GM19328 (cell line): ENCODE results near the gene C6orf89.

Experiments
- ATAC-seq: cut with Tn5 transposase; IDR thresholded peaks from one replicate; pipeline ENCODE4 v1.9.1; 2021; ENCODE audit warnings: mild to moderate bottlenecking, moderate library complexity; ENCODE audit not compliant: unreplicated experiment

Gene C6orf89

GRCh38 chr6:36852481-36853147 lies 33.1 kb upstream of the C6orf89 start:
- no peak for ATAC-seq

- ATAC-seq = no peak
Measured at GRCh38 chr6:36853325-36853724, 32.4 kb upstream of the C6orf89 start.

GRCh38 chr6:36855750-36856149 lies 30.0 kb upstream of the C6orf89 start:
- ATAC-seq = no peak

- ATAC-seq = no peak
Measured at GRCh38 chr6:36856277-36856676, 29.5 kb upstream of the C6orf89 start.

DNA sequence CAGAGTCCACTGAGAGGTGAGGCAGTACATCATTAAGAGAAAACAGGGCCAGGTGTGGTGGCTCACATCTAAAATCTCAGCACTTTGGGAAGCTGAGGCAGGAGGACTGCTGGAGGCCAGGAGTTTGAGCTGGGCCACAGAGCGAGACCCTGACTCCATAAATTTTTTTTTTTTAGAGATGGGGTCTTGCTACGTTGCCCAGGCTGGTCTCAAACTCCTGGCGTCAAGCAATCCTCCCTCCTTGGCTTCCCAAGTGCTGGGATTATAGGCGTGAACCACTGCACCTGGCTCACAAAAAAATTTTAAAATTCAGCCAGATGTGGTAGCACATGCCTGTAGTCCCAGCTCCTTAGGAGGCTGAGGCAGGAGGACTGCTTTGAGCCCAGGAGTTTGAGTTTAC lies 28.4 kb upstream of the C6orf89 start:
- no peak for ATAC-seq

DNA sequence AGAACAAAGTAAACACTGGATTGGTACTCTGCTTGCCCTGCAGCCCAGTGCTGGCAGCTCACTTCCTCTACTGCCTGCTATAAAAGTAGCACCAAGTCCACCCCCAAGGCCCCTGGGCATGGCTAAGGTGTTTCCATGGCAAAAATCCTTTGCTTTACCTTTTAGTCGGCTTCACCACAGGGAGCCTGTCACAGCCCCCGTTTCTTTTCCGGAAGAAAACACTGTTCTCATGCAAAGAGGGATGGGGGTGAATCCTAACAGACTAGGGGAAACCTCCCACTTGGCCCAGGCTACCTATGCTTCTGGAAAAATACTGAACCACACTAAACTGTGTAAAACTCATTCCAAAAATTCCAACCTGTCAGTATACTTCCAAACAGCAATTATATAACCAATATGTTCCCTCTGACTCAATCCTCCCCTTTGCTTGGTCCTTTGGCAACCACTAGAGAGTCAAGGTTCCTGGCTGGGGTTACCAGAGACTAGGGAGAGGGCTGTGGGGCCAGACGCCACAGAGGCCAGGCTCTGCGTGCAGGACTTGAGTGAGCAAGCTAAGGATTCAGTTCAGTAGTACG lies 27.3 kb upstream of the C6orf89 start:
- no peak for ATAC-seq

DNA sequence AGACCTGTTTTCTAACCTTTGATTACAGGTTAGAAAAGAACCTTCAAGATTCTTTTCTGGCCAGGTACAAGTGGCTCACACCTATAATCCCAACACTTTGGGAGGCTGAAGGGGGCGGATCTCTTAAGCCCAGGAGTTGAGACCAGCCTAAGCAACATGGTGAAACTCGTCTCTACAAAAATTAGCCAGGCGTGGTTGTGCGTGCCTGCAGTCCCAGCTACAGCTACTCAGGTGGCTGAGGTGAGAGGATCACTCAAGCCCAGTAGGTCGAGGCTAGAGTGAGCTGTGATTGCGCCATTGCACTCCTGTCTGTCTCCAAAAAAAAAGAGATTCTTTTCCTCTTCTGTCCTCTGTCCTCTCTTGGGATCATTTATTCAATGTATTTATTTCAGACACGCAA lies 25.6 kb upstream of the C6orf89 start:
- no peak for ATAC-seq

DNA sequence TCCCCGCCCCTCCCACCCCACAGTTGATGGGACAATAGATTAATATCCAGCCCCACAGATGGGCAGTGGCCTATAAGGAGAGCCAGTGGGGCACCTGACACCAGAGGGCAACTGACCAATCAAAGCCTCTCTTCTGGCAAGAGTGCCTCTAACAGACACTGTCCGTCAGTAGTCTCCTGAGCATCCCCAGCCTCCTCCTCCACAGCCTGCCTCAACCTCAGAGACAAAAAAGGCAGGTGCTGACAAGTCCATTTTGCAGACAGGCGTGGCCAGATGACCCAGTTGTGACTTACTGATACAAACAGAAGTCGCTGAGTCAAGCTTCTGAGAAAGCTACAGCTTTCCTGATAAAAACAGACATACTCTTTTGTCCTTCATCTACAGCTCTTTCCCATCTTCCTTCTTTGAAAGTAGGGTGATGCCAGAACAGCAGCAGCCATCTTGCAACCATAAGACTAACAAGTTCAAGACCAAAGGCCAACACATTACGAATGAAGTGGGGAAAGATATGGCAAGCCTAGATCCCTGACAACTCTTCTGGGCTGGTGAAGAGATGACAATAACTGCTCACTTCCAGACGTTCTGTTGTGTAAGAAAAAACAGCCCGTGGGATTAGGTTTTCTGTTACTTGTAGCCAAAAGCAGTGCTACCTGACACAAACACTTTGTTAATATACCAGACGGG lies 23.4 kb upstream of the C6orf89 start:
- no peak for ATAC-seq

GRCh38 chr6:36862848-36863382 lies 22.8 kb upstream of the C6orf89 start:
- ATAC-seq = no peak

- ATAC-seq = no peak
Measured at GRCh38 chr6:36863670-36864540, 21.8 kb upstream of the C6orf89 start.

GRCh38 chr6:36865835-36866234 lies 19.9 kb upstream of the C6orf89 start:
- ATAC-seq = no peak

- no peak for ATAC-seq
Measured at GRCh38 chr6:36867471-36868224, 18.1 kb upstream of the C6orf89 start.

- ATAC-seq = no peak
Measured at GRCh38 chr6:36871686-36872085, 14.1 kb upstream of the C6orf89 start.

GRCh38 chr6:36873115-36873514 lies 12.6 kb upstream of the C6orf89 start:
- no peak for ATAC-seq

DNA sequence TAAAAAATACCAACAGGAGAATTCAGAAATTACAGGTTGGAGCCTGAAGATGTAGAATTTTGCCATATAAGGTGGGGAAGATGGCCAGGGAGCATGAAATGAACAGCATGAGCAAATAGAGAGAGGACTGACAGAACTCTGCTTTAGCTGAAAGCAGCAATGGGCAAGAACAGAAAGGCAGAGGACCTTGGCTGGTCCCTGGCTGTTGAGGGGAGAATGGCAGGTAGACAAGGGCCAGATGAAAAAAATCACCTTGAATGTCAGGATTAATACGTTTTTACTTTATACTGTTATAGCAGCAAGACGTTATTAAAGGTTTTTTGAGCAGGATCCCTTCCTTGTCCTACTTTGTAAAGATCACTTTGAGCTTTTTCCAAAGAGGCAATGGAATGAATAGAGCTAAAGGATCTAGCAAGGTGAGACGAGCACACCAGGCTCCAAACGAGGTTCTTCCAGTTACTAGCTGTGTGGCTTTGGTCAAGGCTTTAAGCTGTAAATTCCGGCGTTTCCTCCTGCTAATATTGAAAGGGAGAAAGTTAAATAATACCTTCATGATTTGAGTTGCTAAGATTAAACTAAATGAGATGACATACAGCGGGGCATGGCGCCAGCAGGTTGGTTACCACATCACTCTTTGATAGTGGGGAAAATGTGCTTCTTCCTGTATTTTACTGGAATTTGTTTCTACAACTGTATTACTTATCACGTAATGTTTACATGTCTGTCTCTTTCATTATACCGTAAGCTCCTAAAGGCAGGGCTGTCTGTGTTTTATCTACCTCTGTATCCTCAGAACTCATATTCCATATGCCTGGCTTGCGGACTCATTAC lies 11.9 kb upstream of the C6orf89 start:
- no peak for ATAC-seq

DNA sequence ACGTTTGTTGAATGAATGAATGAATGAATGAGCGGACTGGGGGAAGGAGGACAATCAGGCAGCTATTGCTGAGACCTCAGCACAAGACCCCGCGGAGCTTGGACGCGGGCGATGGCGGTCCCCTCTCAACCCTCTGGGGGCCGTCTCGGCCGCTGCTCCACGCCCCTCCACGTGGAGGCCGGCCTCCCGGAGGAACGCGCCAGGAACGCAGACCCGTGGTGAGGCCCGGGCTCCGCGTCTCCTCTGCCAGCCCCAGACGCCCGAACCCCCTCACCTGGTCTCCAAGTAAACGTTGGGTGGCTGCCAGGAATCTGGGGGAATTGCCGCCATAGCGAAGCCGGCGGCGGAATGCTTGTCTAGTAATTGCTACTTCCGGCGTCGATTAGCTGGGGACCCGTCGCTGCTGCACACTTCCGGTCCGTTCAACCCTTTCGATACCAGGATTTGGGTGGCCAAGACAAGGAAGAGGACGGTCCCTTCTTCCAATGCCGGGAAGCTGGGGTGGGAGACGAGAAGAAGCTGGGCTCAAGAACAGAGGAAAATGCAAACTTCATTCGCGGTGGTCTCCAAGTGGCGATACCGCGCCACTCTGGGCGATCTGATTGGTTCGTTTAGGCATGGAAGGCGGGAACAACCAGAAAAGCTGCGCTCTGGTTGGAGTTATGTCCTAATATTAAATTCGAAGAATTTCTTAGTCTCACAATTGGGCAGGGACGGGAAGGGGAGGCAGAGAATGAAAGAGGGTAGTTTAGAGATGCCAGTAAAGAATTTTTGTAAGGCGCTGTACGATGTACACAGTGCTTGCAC lies 11.1 kb upstream of the C6orf89 start, which contains the start of gene PPIL1:
Gene PPIL1, minus strand, starts transcription at position 361 of the 807 bp plus-strand sequence. Its CDS starts 31 bp downstream, at position 330.
- ATAC-seq = peak; percentile 76

- no peak for ATAC-seq
Measured at GRCh38 chr6:36875250-36875633, 10.5 kb upstream of the C6orf89 start.

GRCh38 chr6:36884610-36885009 lies 1.1 kb upstream of the C6orf89 start:
- no peak for ATAC-seq
